ENCODE measurements around the gene KIF1B. TPM values are rescaled to one million over a fixed set of nuclear protein-coding genes. Genes with fewer than 3 reads are reported as not detected.

Gene KIF1B
- total RNA-seq, 1 experiment from 2014 or later: 22.7 TPM

DNA sequence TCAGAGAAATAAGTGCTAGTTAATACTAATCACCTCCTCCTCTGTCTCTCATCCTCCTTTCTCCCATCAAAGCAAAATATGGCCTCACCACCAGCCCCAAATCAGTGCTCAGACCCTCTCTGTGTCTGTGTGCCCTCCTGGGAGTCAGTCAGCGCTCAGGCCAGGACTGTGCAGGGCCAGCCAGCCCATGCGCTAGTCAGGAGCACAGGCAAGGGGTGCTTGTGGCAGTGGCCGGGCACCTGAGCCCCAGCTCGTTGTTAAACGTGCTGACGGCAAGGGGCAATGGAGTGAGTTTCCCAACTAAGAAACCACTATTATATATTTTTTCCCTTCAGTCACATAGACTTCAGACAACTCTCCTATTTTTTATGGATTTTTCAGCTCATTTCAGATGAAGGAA is 169.3 kb downstream of the KIF1B start:
- CTCF ChIA-PET: no interaction called here
- no TSS peak for BruUV-seq (replicated peaks)
- Histone ChIP-seq H2AFZ (no peak overlapping the region), H3K27ac (peak overlapping the region; percentile 95), H3K27me3 (ENCODE audit: insufficient read depth, low read depth) (no peaks in the 10 kb centered on the region), H3F3A (ENCODE audit: insufficient read depth, low read depth) (peaks cover 35% of the 10 kb centered on the region), H3K4me1 (replicated peaks; ENCODE audit: insufficient read depth) (peaks cover 39% of the 10 kb centered on the region), H3K9me3 (ENCODE audit: insufficient read depth, low read depth) (no peaks in the 10 kb centered on the region), H4K20me1 (ENCODE audit: insufficient read depth) (no peaks in the 10 kb centered on the region), H3K79me2 (ENCODE audit: low read depth) (no peaks in the 10 kb centered on the region), H3K9me2 (ENCODE audit: insufficient read depth) (no peaks in the 10 kb centered on the region), H3K4me3 (no peak overlapping the region), H3K4me2 (peak overlapping the region; percentile 78; the same call in 1 of the 2 replicates), H3K36me3 (ENCODE audit: low read depth) (no peaks in the 10 kb centered on the region)
- POLR2A ChIA-PET (ENCODE audit: unreplicated experiment): no interaction called here
- TF ChIP-seq, protein P1, sequence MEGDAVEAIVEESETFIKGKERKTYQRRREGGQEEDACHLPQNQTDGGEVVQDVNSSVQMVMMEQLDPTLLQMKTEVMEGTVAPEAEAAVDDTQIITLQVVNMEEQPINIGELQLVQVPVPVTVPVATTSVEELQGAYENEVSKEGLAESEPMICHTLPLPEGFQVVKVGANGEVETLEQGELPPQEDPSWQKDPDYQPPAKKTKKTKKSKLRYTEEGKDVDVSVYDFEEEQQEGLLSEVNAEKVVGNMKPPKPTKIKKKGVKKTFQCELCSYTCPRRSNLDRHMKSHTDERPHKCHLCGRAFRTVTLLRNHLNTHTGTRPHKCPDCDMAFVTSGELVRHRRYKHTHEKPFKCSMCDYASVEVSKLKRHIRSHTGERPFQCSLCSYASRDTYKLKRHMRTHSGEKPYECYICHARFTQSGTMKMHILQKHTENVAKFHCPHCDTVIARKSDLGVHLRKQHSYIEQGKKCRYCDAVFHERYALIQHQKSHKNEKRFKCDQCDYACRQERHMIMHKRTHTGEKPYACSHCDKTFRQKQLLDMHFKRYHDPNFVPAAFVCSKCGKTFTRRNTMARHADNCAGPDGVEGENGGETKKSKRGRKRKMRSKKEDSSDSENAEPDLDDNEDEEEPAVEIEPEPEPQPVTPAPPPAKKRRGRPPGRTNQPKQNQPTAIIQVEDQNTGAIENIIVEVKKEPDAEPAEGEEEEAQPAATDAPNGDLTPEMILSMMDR (conservative IDR thresholded peaks at IDR 0.05): no peak
- TF ChIP-seq EZH2 (IDR thresholded peaks at IDR 0.05; ENCODE audit: low read depth): no peak
- intact Hi-C loops (cut with micrococcal nuclease; ENCODE audit: unreplicated experiment): no loop called here
- no peak for DNase-seq

DNA sequence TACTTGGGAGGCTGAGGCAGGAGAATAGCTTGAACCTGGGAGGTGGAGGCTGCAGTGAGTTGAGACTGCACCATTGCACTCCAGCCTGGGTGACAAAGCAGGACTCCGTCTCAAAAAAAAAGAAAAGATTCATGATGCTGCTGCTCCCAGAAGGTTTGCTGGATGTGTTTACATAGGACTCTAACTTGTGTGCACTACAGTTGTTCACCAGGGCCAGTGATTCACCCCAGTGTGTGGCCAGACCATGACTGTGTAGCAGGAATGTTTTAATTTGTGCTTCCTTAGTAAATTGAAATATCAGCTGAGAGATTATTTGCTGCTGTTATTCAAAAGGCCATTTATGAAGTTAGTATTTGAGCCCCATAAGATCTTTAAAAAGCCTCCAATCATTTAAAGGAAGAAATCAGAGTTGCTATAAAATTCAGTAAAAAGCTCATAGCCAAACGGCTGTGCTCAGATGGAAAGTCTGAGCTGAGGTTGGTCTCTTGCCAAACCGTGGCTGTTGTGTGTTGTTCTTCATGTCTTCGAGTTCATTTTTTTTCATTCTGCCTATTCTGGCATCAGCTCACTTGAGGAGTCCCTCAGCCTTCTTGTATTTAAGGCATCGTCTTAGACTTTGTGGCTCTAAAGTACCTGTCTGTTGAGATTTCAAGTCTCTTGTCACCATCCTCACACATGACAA is 170.4 kb downstream of the KIF1B start:
- Histone ChIP-seq H4K20me1 (ENCODE audit: insufficient read depth) (no peaks in the 10 kb centered on the region), H3K4me3 (no peak overlapping the region), H3K79me2 (ENCODE audit: low read depth) (no peaks in the 10 kb centered on the region), H3K27me3 (ENCODE audit: insufficient read depth, low read depth) (no peaks in the 10 kb centered on the region), H3K27ac (peak overlapping the region; percentile 95), H3F3A (ENCODE audit: insufficient read depth, low read depth) (peaks cover 35% of the 10 kb centered on the region), H2AFZ (no peak overlapping the region), H3K9me3 (ENCODE audit: insufficient read depth, low read depth) (no peaks in the 10 kb centered on the region), H3K36me3 (ENCODE audit: low read depth) (no peaks in the 10 kb centered on the region), H3K4me1 (replicated peaks; ENCODE audit: insufficient read depth) (peaks cover 39% of the 10 kb centered on the region), H3K4me2 (peak overlapping the region; percentile 47), H3K9me2 (ENCODE audit: insufficient read depth) (no peaks in the 10 kb centered on the region)
- TF ChIP-seq, protein P1 (conservative IDR thresholded peaks at IDR 0.05): no peak
- no peak for TF ChIP-seq EZH2 (IDR thresholded peaks at IDR 0.05; ENCODE audit: low read depth)
- intact Hi-C loops (cut with micrococcal nuclease; ENCODE audit: unreplicated experiment): no loop called here
- peak in 1 of 2 experiments; percentile 76 for DNase-seq
- ChIA-PET POLR2A (ENCODE audit: unreplicated experiment) (interaction anchor here (0.6 kb wide), 2 partner anchors 12 to 709 kb away, joined by 3 to 5 read pairs; no protein-coding TSS in a partner anchor), CTCF (no interaction called here)
- no TSS peak for BruUV-seq (replicated peaks)

DNA sequence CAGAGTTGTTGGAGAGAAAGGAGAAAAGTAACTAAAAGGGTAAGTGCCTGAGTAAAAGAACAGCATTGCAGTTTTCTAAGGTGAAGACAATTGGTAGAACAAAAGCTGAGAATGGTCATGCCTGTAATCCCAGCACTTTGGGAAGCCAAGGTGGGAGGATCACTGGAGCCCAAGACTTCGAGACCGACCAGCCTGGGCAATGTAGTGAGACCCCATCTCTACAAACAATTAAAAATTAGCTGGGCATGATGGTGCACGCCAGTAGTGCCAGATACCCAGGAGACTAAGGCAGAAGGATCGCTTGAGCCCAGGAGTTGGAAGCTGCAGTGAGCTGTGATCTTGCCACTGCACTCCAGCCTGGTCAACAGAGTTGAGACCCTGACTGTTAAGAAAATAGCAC is 173.3 kb downstream of the KIF1B start:
- Histone ChIP-seq H3K4me2 (no peak overlapping the region), H3K9me2 (ENCODE audit: insufficient read depth) (no peaks in the 10 kb centered on the region), H3K79me2 (ENCODE audit: low read depth) (no peaks in the 10 kb centered on the region), H3K27me3 (ENCODE audit: insufficient read depth, low read depth) (no peaks in the 10 kb centered on the region), H3K4me3 (no peak overlapping the region), H3K27ac (no peak overlapping the region), H2AFZ (no peak overlapping the region), H3F3A (ENCODE audit: insufficient read depth, low read depth) (peaks cover 46% of the 10 kb centered on the region), H3K9me3 (ENCODE audit: insufficient read depth, low read depth) (no peaks in the 10 kb centered on the region), H3K4me1 (replicated peaks; ENCODE audit: insufficient read depth) (peaks cover 49% of the 10 kb centered on the region), H4K20me1 (ENCODE audit: insufficient read depth) (no peaks in the 10 kb centered on the region), H3K36me3 (ENCODE audit: low read depth) (no peaks in the 10 kb centered on the region)
- ChIA-PET CTCF (no interaction called here), POLR2A (ENCODE audit: unreplicated experiment) (no interaction called here)
- TF ChIP-seq EZH2 (IDR thresholded peaks at IDR 0.05; ENCODE audit: low read depth): no peak
- TF ChIP-seq, protein P1 (conservative IDR thresholded peaks at IDR 0.05): no peak
- DNase-seq: no peak
- no TSS peak for BruUV-seq (replicated peaks)
- intact Hi-C loops (cut with micrococcal nuclease; ENCODE audit: unreplicated experiment): no loop called here
